Measurements from ENCODE around the gene HYAL4.
"Not testable (repeated sequence)": the region's sequence is repeated elsewhere in the genome, so short reads cannot be mapped to it uniquely, and the experiment has no call there.

Gene HYAL4

GRCh38 chr7:123824754-123825067, 20.3 kb upstream of the HYAL4 start:
- Mint-ChIP-seq H3K4me3 (peak overlapping the region; percentile 44 to 56), H3K27ac (no peak overlapping the region), H3K27me3 (peaks cover 14% of the 10 kb centered on the region), H3K9me3 (peaks cover 0 to 4% of the 10 kb centered on the region in 2 donors), H3K4me1 (peaks cover 13% of the 10 kb centered on the region)
- no peak for DNase-seq
- ATAC-seq, result peak; percentile 66

GRCh38 chr7:123828805-123829204, 16.2 kb upstream of the HYAL4 start:
- Mint-ChIP-seq H3K27me3 (peaks cover 39% of the 10 kb centered on the region), H3K4me1 (peaks cover 13% of the 10 kb centered on the region), H3K4me3 (no peak overlapping the region), H3K9me3 (peaks cover 0 to 4% of the 10 kb centered on the region in 2 donors), H3K27ac (no peak overlapping the region)
- no peak for DNase-seq
- no peak for ATAC-seq

- H3K27ac Mint-ChIP-seq, result no peak overlapping the region
- peaks cover 44% of the 10 kb centered on the region for H3K27me3 Mint-ChIP-seq
- ATAC-seq (no peak), DNase-seq (no peak)
- H3K9me3 Mint-ChIP-seq, result peaks cover 6 to 25% of the 10 kb centered on the region in 2 donors
- H3K4me1 Mint-ChIP-seq, result no peaks in the 10 kb centered on the region
- no peak overlapping the region for H3K4me3 Mint-ChIP-seq
Measured at GRCh38 chr7:123836656-123837055, 8.3 kb upstream of the HYAL4 start.

GRCh38 chr7:123839106-123839505, 5.9 kb upstream of the HYAL4 start:
- not testable (repeated sequence) for DNase-seq, H3K4me3 Mint-ChIP-seq, H3K4me1 Mint-ChIP-seq, ATAC-seq, H3K27ac Mint-ChIP-seq
- Mint-ChIP-seq H3K9me3 (peaks cover 13 to 39% of the 10 kb centered on the region in 2 donors), H3K27me3 (peaks cover 51% of the 10 kb centered on the region)

GRCh38 chr7:123844142-123844541, 827 bp upstream of the HYAL4 start:
- not testable (repeated sequence) for H3K4me1 Mint-ChIP-seq, ATAC-seq, H3K27ac Mint-ChIP-seq, DNase-seq, H3K4me3 Mint-ChIP-seq
- H3K9me3 Mint-ChIP-seq, result peaks cover 13 to 34% of the 10 kb centered on the region in 2 donors
- H3K27me3 Mint-ChIP-seq, result peaks cover 56% of the 10 kb centered on the region

DNA sequence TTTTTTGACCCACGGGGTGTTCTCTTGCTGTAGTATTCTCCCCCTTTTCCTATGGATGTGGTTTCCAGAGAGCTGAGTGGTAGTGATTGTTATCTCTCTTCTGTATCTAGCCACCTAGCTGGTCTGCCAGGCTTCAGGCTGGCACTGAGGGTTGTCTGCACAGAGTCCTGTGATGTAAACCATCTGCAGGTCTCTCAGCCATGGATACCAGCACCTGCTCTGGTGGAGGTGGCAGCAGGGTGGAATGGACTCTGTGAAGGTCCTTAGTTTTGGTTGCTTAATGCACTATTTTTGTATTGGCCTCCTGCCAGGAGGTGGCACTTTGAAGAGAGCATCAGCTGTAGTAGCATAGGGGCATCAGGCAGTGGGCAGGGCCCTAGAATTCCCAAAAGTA, 851 bp downstream of the HYAL4 start:
- Mint-ChIP-seq H3K9me3 (peaks cover 7 to 22% of the 10 kb centered on the region in 2 donors), H3K27me3 (peaks cover 56% of the 10 kb centered on the region)
- DNase-seq, result no peak

GRCh38 chr7:123846217-123846891, 1.4 kb downstream of the HYAL4 start:
- Mint-ChIP-seq H3K27ac (no peak overlapping the region), H3K4me3 (no peak overlapping the region), H3K27me3 (peaks cover 53% of the 10 kb centered on the region), H3K9me3 (peaks cover 7 to 18% of the 10 kb centered on the region in 2 donors), H3K4me1 (no peaks in the 10 kb centered on the region)
- DNase-seq, result no peak
- ATAC-seq, result no peak

More for the DNA sequence above, 851 bp downstream of the HYAL4 start:
- Mint-ChIP-seq H3K4me1 (no peaks in the 10 kb centered on the region), H3K27ac (no peak overlapping the region), H3K4me3 (no peak overlapping the region)
- ATAC-seq, result no peak

- Mint-ChIP-seq H3K27ac (no peak overlapping the region), H3K4me3 (no peak overlapping the region), H3K9me3 (peaks cover 10 to 18% of the 10 kb centered on the region in 2 donors), H3K27me3 (peaks cover 37% of the 10 kb centered on the region), H3K4me1 (no peaks in the 10 kb centered on the region)
- ATAC-seq, result no peak
- DNase-seq, result no peak
Measured at GRCh38 chr7:123847868-123848267, 2.9 kb downstream of the HYAL4 start.

DNA sequence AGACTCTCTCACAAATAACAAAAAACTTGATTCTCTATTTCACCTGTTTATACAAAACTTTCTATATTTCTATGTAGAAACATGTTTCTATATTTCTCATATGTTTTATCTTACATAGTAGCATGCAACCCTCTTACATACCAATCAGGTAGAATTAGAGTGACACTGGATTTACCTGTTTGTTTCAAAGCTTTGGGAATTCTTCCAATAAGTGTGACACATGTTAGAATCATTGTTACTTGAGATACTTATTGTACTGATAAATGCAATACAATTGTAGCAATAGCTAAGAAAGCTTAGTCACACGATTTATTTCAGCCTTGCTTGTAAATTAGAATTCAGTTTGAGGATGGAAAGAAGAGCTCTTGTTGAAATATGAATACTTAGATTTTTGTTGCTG, 4.9 kb downstream of the HYAL4 start:
- Mint-ChIP-seq H3K27ac (peak overlapping the region in 1 of 2 donors; percentile 12), H3K9me3 (peaks cover 14 to 31% of the 10 kb centered on the region in 2 donors), H3K4me3 (no peak overlapping the region), H3K27me3 (peaks cover 34% of the 10 kb centered on the region), H3K4me1 (no peaks in the 10 kb centered on the region)
- ATAC-seq (no peak), DNase-seq (no peak)

DNA sequence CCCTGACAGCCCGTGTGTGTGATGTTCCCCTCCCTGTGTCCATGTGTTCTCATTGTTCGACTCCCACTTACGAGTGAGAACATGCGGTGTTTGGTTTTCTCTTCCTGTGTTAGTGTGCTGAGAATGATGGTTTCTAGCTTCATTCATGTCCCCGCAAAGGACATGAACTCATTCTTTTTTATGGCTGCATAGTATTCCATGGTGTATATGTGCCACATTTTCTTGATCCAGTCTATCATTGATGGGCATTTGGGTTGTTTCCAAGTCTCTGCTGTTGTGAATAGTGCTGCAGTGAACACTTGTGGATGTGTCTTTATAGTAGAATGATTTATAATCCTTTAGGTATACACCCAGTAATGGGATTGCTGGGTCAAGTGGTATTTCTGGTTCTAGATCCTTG, 6.4 kb downstream of the HYAL4 start:
- not testable (repeated sequence) for ATAC-seq, H3K4me3 Mint-ChIP-seq, H3K27ac Mint-ChIP-seq, DNase-seq, H3K4me1 Mint-ChIP-seq
- Mint-ChIP-seq H3K27me3 (peaks cover 33% of the 10 kb centered on the region), H3K9me3 (peaks cover 20 to 42% of the 10 kb centered on the region in 2 donors)

DNA sequence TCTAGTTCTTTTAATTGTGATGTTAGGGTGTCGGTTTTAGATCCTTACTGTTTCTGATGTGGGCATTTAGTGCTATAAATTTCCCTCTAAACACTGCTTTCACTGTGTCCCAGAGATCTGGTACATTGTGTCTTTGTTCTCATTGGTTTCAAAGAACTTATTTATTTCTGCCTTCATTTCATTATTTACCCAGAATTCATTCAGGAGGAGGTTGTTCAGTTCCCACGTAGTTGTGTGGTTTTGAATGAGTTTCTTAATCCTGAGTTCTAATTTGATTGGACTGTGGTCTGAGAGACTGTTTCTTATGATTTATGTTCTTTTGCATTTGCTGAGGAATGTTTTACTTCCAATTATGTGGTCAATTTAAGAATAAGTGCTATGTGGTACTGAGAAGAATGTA, 9.3 kb downstream of the HYAL4 start:
- peaks cover 42% of the 10 kb centered on the region for H3K27me3 Mint-ChIP-seq
- H3K27ac Mint-ChIP-seq, H3K4me1 Mint-ChIP-seq, ATAC-seq, DNase-seq, H3K4me3 Mint-ChIP-seq: not testable (repeated sequence)
- peaks cover 20 to 42% of the 10 kb centered on the region in 2 donors for H3K9me3 Mint-ChIP-seq

GRCh38 chr7:123856428-123856827, 11.5 kb downstream of the HYAL4 start:
- Mint-ChIP-seq H3K9me3 (peaks cover 20 to 39% of the 10 kb centered on the region in 2 donors), H3K27me3 (peaks cover 44% of the 10 kb centered on the region)
- ATAC-seq, DNase-seq, H3K27ac Mint-ChIP-seq, H3K4me1 Mint-ChIP-seq, H3K4me3 Mint-ChIP-seq: not testable (repeated sequence)

GRCh38 chr7:123860848-123861247, 15.9 kb downstream of the HYAL4 start:
- no peak overlapping the region for H3K27ac Mint-ChIP-seq
- ATAC-seq (no peak), DNase-seq (no peak)
- peaks cover 50% of the 10 kb centered on the region for H3K27me3 Mint-ChIP-seq
- no peaks in the 10 kb centered on the region for H3K4me1 Mint-ChIP-seq
- H3K4me3 Mint-ChIP-seq, result no peak overlapping the region
- peaks cover 2 to 4% of the 10 kb centered on the region in 2 donors for H3K9me3 Mint-ChIP-seq

DNA sequence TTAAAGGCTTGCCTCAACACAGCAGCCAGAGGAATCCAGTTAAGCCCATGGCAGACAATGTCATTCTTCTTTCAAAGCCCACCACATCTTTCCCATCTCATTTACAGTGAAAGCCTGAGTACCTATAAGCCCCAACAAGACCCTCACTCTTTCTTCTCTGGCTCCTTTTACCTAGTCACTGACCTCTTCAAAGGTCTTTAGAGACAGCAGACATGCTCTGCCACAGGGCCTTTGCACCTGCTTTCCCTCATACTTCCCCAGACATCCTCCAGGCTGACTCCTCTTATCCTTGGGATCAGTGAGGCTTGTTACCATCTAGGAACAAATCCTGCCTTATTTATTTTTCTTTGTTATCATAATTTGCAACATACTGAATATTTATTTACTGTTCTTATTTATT, 17.8 kb downstream of the HYAL4 start:
- no peak for ATAC-seq
- Mint-ChIP-seq H3K27me3 (peaks cover 38% of the 10 kb centered on the region), H3K4me3 (no peak overlapping the region), H3K27ac (no peak overlapping the region), H3K9me3 (no peaks in the 10 kb centered on the region), H3K4me1 (no peaks in the 10 kb centered on the region)
- DNase-seq, result no peak

GRCh38 chr7:123863461-123863860, 18.5 kb downstream of the HYAL4 start:
- no peak overlapping the region for H3K4me3 Mint-ChIP-seq

DNA sequence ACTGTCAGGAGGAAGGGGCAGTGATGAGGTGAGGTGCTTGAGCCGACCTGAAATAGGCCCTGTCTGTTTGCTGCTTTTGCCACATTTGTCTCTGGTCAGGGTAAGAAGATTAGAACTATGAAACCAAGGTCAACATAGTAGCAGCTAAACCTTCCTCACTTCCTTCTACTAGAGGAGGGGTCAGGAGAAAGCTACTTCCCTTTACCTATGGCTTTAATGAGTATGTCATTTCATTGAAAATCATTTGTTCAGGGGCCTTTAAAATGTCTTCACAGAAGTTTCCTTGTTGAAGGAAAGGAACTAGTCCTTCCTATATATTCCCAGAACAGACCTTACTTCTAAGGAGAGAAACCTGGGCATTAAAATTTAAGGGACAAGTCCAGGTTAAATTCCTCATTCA, 19.0 kb downstream of the HYAL4 start:
- Mint-ChIP-seq H3K27me3 (peaks cover 31% of the 10 kb centered on the region), H3K27ac (no peak overlapping the region), H3K9me3 (no peaks in the 10 kb centered on the region), H3K4me1 (no peaks in the 10 kb centered on the region), H3K4me3 (no peak overlapping the region)
- no peak for ATAC-seq
- DNase-seq, result no peak

More at GRCh38 chr7:123863461-123863860, 18.5 kb downstream of the HYAL4 start:
- DNase-seq (no peak), ATAC-seq (no peak)
- H3K9me3 Mint-ChIP-seq, result no peaks in the 10 kb centered on the region
- H3K27me3 Mint-ChIP-seq, result peaks cover 32% of the 10 kb centered on the region
- peak overlapping the region in 1 of 2 donors; percentile 64 for H3K27ac Mint-ChIP-seq
- no peaks in the 10 kb centered on the region for H3K4me1 Mint-ChIP-seq

DNA sequence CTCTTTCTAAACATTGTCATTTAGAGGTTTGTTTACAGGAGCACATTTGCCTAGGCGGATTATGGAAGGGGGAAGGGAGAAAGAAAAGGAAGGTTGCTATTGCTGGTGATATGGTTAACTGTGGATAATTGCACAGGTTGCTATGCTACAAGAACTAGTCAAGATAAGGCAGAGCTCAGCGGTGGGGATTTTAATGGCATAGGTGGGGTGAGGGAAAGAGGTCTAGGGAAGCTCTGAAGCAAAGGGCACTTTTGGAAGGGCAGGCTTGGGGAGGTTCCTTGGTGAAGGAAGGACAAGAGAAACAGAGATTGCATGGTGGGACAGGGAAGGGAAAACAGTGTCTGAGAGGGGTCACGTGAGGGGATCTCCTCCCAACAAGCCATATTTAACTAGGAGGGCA, 19.5 kb downstream of the HYAL4 start:
- peaks cover 31% of the 10 kb centered on the region for H3K27me3 Mint-ChIP-seq
- ATAC-seq (no peak), DNase-seq (no peak)
- H3K9me3 Mint-ChIP-seq, result no peaks in the 10 kb centered on the region
- H3K4me1 Mint-ChIP-seq, result no peaks in the 10 kb centered on the region
- H3K27ac Mint-ChIP-seq, result no peak overlapping the region
- H3K4me3 Mint-ChIP-seq, result no peak overlapping the region

Measured in stimulated activated naive CD8-positive, alpha-beta T cell treated with anti-CD3 and anti-CD28 coated beads, Interleukin-15, amount 100 ng/mL, for 72 hours (primary cell).